ENCODE data around the gene GSS. TPM values are rescaled to one million over a fixed set of nuclear protein-coding genes. Genes with fewer than 3 reads are reported as not detected.

GSS gene
- total and polyA plus RNA-seq, 4 donors: 20.8 to 38.8 (median 35.4) TPM

DNA sequence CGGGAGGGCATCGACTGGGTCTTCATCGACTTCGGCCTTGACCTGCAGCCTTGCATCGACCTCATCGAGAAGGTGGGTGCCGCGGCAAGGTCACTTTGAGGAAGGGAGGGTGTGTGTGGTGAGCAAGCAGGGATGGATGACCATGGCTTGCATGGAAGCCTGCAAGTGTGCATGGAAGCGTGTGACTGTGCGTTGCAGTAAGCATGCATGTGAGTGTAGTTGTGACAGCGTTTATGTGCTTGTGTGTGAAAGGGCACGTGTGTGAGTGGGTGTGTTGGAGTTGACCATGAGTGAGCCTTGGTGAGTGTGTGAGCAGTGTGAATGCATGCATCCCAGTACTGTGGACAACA is 32.6 kb upstream of the GSS start:
- Histone ChIP-seq H3K27me3 (ENCODE audit: control insufficient read depth in 4 of 4, insufficient read depth in 4 of 4, low read length in 3 of 4) (peaks cover 0 to 2% (median 0%) of the 10 kb centered on the region in 4 donors), H3K9ac (ENCODE audit: low read depth in 1 of 2, low read length in 2 of 2) (no peak overlapping the region), H3K4me3 (ENCODE audit: low read depth in 1 of 3, low read length in 3 of 3) (no peak overlapping the region), H3K27ac (ENCODE audit: low read depth in 1 of 2, low read length in 2 of 2) (no peak overlapping the region), H3K36me3 (ENCODE audit: control insufficient read depth in 4 of 4, insufficient read depth in 3 of 4, low read depth in 1 of 4, low read length in 3 of 4) (no peaks in the 10 kb centered on the region), H3K9me3 (ENCODE audit: control insufficient read depth in 4 of 4, low read length in 3 of 4) (no peaks in the 10 kb centered on the region), H3K4me1 (ENCODE audit: control insufficient read depth in 4 of 4, insufficient read depth in 4 of 4, low read length in 3 of 4) (peaks cover 0 to 4% (median 0%) of the 10 kb centered on the region in 4 donors)
- TF ChIP-seq CTCF (IDR thresholded peaks at IDR 0.05; ENCODE audit: low read depth, low read length, missing input control) (no peak), SP1 (IDR thresholded peaks at IDR 0.05) (no peak), MAX (IDR thresholded peaks at IDR 0.05) (no peak), FOXA1 (IDR thresholded peaks at IDR 0.05) (no peak), ATF3 (IDR thresholded peaks at IDR 0.05) (no peak), NR2F2 (IDR thresholded peaks at IDR 0.05) (no peak), TAF1 (conservative IDR thresholded peaks at IDR 0.05) (no peak), FOXA2 (IDR thresholded peaks at IDR 0.05) (no peak), YY1 (IDR thresholded peaks at IDR 0.05) (no peak), GABPA (IDR thresholded peaks at IDR 0.05 in 1 of 2, conservative IDR thresholded peaks at IDR 0.05 in 1 of 2) (no peak), EGR1 (IDR thresholded peaks at IDR 0.05; ENCODE audit: low read depth in 2 of 2) (no peak), JUND (IDR thresholded peaks at IDR 0.05) (no peak), HNF4G (IDR thresholded peaks at IDR 0.05) (no peak), ZBTB33 (IDR thresholded peaks at IDR 0.05) (no peak), RAD21 (IDR thresholded peaks at IDR 0.05) (no peak), HNF4A (conservative IDR thresholded peaks at IDR 0.05) (no peak), RXRA (IDR thresholded peaks at IDR 0.05) (no peak)
- TF ChIP-seq, protein P1, sequence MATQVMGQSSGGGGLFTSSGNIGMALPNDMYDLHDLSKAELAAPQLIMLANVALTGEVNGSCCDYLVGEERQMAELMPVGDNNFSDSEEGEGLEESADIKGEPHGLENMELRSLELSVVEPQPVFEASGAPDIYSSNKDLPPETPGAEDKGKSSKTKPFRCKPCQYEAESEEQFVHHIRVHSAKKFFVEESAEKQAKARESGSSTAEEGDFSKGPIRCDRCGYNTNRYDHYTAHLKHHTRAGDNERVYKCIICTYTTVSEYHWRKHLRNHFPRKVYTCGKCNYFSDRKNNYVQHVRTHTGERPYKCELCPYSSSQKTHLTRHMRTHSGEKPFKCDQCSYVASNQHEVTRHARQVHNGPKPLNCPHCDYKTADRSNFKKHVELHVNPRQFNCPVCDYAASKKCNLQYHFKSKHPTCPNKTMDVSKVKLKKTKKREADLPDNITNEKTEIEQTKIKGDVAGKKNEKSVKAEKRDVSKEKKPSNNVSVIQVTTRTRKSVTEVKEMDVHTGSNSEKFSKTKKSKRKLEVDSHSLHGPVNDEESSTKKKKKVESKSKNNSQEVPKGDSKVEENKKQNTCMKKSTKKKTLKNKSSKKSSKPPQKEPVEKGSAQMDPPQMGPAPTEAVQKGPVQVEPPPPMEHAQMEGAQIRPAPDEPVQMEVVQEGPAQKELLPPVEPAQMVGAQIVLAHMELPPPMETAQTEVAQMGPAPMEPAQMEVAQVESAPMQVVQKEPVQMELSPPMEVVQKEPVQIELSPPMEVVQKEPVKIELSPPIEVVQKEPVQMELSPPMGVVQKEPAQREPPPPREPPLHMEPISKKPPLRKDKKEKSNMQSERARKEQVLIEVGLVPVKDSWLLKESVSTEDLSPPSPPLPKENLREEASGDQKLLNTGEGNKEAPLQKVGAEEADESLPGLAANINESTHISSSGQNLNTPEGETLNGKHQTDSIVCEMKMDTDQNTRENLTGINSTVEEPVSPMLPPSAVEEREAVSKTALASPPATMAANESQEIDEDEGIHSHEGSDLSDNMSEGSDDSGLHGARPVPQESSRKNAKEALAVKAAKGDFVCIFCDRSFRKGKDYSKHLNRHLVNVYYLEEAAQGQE (IDR thresholded peaks at IDR 0.05): no peak
- DNase-seq (ENCODE audit: low spot score): no peak
- WGBS: 74% methylated on average over 12 of the region's 12 CpGs
